ENCODE results near the gene NAA80. TPM values are rescaled to one million over a fixed set of nuclear protein-coding genes. Genes with fewer than 3 reads are reported as not detected.
"Not testable (repeated sequence)": the region's sequence is repeated elsewhere in the genome, so short reads cannot be mapped to it uniquely, and the experiment has no call there.

The NAA80 gene
- total RNA-seq, 1 donor from 2014 or later = 1.3 TPM

DNA sequence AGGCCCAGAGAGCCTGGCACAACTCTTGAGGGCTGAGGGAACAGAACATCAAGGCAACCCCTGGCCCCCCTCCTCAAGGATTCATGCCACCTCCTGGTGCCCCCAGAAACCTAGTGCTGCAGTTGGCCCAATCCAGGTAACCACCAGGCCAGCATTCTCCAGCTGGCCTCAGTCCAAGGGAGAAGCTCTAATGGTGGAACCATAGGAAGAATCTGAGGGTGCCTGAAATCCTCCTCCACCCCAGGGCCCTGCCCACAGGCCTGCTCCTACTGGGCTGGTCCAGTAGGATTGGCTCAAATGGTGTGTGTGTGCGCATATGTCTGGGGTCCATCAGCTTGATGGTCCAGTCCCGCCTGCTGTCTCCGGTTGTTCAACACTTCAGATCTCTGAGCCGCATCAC is 15.6 kb upstream of the NAA80 start:
- Histone ChIP-seq H3K4me3 (ENCODE audit: low read depth, low read length) (no peak overlapping the region), H3K27me3 (ENCODE audit: control insufficient read depth, insufficient read depth, low read length) (no peaks in the 10 kb centered on the region), H3K36me3 (ENCODE audit: control insufficient read depth, insufficient read depth, low read length) (peaks cover 24% of the 10 kb centered on the region)
- DNase-seq (ENCODE audit: low read depth) (no peak), FAIRE-seq (no peak)
- TF ChIP-seq, protein P1, sequence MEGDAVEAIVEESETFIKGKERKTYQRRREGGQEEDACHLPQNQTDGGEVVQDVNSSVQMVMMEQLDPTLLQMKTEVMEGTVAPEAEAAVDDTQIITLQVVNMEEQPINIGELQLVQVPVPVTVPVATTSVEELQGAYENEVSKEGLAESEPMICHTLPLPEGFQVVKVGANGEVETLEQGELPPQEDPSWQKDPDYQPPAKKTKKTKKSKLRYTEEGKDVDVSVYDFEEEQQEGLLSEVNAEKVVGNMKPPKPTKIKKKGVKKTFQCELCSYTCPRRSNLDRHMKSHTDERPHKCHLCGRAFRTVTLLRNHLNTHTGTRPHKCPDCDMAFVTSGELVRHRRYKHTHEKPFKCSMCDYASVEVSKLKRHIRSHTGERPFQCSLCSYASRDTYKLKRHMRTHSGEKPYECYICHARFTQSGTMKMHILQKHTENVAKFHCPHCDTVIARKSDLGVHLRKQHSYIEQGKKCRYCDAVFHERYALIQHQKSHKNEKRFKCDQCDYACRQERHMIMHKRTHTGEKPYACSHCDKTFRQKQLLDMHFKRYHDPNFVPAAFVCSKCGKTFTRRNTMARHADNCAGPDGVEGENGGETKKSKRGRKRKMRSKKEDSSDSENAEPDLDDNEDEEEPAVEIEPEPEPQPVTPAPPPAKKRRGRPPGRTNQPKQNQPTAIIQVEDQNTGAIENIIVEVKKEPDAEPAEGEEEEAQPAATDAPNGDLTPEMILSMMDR (IDR thresholded peaks at IDR 0.05; ENCODE audit: insufficient read depth, low read length, severe bottlenecking) = no peak

- FAIRE-seq (peak; percentile 94), DNase-seq (ENCODE audit: low read depth) (no peak)
- peaks cover 22% of the 10 kb centered on the region for H3K36me3 ChIP-seq (ENCODE audit: control insufficient read depth, insufficient read depth, low read length)
- H3K4me3 ChIP-seq (ENCODE audit: low read depth, low read length) = no peak overlapping the region
- TF ChIP-seq, protein P1 (IDR thresholded peaks at IDR 0.05; ENCODE audit: insufficient read depth, low read length, severe bottlenecking) = no peak
- no peaks in the 10 kb centered on the region for H3K27me3 ChIP-seq (ENCODE audit: control insufficient read depth, insufficient read depth, low read length)
These were observed 15.1 kb upstream of the NAA80 start for GRCh38 chr3:50314342-50314741.

DNA sequence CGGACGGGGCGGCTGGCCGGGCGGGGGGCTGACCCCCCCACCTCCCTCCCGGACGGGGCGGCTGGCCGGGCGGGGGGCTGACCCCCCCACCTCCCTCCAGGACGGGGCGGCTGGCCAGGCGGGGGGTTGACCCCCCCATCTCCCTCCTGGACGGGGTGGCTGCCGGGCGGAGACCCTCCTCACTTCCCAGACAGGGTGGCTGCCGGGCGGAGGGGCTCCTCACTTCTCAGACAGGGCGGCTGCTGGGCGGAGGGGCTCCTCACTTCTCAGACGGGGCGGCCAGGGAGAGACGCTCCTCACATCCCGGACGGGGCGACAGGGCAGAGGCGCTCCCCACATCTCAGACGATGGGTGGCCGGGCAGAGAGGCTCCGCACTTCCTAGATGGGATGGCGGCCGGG is 12.8 kb upstream of the NAA80 start:
- not testable (repeated sequence) for H3K27me3 ChIP-seq (ENCODE audit: control insufficient read depth, insufficient read depth, low read length); H3K4me3 ChIP-seq (ENCODE audit: low read depth, low read length); DNase-seq (ENCODE audit: low read depth); H3K36me3 ChIP-seq (ENCODE audit: control insufficient read depth, insufficient read depth, low read length); FAIRE-seq

GRCh38 chr3:50304601-50305000 is 5.4 kb upstream of the NAA80 start:
- H3K4me3 ChIP-seq (ENCODE audit: low read depth, low read length) = no peak overlapping the region
- DNase-seq (ENCODE audit: low read depth) (peak; percentile 73), FAIRE-seq (peak; percentile 28)
- H3K27me3 ChIP-seq (ENCODE audit: control insufficient read depth, insufficient read depth, low read length) = no peaks in the 10 kb centered on the region
- TF ChIP-seq, protein P1 (IDR thresholded peaks at IDR 0.05; ENCODE audit: insufficient read depth, low read length, severe bottlenecking) = no peak
- H3K36me3 ChIP-seq (ENCODE audit: control insufficient read depth, insufficient read depth, low read length) = no peaks in the 10 kb centered on the region

- H3K27me3 ChIP-seq (ENCODE audit: control insufficient read depth, insufficient read depth, low read length) = no peaks in the 10 kb centered on the region
- H3K4me3 ChIP-seq (ENCODE audit: low read depth, low read length) = no peak within 1 kb of the TSS
- no peaks in the 10 kb centered on the region for H3K36me3 ChIP-seq (ENCODE audit: control insufficient read depth, insufficient read depth, low read length)
- peak; percentile 18 for DNase-seq (ENCODE audit: low read depth)
- TF ChIP-seq, protein P1 (IDR thresholded peaks at IDR 0.05; ENCODE audit: insufficient read depth, low read length, severe bottlenecking) = peak; percentile 20
- no peak for FAIRE-seq
These were observed 4.0 kb upstream of the NAA80 start, which contains the start of gene HYAL1 for GRCh38 chr3:50303013-50303815. HYAL1 (minus strand) TSS chr3:50303574; CDS start chr3:50302956, 618 bp downstream.

GRCh38 chr3:50302095-50303012 is 3.1 kb upstream of the NAA80 start:
- FAIRE-seq (no peak), DNase-seq (ENCODE audit: low read depth) (no peak)
- Histone ChIP-seq H3K27me3 (ENCODE audit: control insufficient read depth, insufficient read depth, low read length) (no peaks in the 10 kb centered on the region), H3K4me3 (ENCODE audit: low read depth, low read length) (no peak overlapping the region), H3K36me3 (ENCODE audit: control insufficient read depth, insufficient read depth, low read length) (no peaks in the 10 kb centered on the region)
- TF ChIP-seq, protein P1 (IDR thresholded peaks at IDR 0.05; ENCODE audit: insufficient read depth, low read length, severe bottlenecking) = no peak

All from bronchial epithelial cell (primary cell).